ENCODE measurements around the gene FGD5.
A peak's percentile ranks its signal among the peaks of the same experiment; 100 is the strongest.

Gene FGD5, protein sequence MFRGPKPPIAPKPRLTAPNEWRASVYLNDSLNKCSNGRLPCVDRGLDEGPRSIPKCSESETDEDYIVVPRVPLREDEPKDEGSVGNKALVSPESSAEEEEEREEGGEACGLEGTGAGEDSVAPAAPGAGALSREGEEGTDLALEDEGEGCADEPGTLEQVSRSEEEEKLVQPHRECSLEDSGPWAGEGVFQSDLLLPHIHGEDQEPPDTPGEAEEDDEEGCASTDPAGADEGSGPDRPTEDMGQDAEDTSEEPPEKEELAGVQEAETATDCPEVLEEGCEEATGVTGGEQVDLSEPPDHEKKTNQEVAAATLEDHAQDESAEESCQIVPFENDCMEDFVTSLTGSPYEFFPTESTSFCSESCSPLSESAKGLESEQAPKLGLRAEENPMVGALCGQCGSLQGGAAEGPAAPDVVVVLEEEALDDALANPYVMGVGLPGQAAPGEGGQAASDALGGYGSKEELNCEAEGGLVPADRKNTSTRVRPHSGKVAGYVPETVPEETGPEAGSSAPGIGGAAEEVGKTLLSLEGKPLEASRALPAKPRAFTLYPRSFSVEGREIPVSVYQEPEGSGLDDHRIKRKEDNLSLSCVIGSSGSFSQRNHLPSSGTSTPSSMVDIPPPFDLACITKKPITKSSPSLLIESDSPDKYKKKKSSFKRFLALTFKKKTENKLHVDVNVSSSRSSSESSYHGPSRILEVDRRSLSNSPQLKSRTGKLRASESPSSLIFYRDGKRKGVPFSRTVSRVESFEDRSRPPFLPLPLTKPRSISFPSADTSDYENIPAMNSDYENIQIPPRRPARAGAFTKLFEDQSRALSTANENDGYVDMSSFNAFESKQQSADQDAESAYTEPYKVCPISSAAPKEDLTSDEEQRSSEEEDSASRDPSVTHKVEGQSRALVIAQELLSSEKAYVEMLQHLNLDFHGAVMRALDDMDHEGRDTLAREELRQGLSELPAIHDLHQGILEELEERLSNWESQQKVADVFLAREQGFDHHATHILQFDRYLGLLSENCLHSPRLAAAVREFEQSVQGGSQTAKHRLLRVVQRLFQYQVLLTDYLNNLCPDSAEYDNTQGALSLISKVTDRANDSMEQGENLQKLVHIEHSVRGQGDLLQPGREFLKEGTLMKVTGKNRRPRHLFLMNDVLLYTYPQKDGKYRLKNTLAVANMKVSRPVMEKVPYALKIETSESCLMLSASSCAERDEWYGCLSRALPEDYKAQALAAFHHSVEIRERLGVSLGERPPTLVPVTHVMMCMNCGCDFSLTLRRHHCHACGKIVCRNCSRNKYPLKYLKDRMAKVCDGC (N-terminal part only)

DNA sequence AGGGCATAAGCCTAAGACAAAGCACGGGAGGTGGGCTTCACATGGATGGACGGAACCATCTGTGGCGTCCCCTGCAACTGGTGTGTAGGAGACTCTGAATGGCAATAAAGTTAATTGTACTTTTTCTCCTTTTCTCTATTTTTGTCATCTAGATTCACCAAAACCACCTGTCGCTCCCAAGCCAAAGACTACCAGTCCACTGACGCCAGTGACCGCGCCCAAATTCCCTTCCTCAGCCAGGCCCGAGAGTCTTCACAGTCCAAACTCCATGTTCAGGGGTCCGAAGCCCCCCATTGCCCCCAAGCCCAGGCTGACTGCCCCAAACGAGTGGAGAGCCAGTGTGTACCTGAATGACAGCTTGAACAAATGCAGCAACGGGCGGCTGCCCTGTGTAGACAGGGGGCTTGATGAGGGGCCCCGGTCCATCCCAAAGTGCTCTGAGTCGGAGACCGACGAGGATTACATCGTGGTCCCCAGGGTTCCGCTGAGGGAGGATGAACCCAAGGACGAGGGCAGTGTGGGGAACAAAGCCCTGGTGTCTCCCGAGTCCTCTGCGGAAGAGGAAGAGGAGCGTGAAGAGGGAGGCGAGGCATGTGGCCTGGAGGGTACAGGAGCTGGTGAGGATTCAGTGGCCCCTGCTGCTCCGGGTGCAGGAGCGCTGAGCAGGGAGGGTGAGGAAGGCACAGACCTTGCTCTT, at the start of gene FGD5:
FGD5 (plus strand) TSS at position 159 of the 697 bp plus-strand sequence; CDS start at position 269, 110 bp downstream.
- no peak for DNase-seq

- DNase-seq: no peak
Measured at GRCh38 chr3:14769544-14770325, 49.0 kb upstream of the FGD5 start.

GRCh38 chr3:14770591-14770990, 48.2 kb upstream of the FGD5 start:
- DNase-seq: no peak

GRCh38 chr3:14771593-14772497, 46.9 kb upstream of the FGD5 start:
- no peak for DNase-seq

DNA sequence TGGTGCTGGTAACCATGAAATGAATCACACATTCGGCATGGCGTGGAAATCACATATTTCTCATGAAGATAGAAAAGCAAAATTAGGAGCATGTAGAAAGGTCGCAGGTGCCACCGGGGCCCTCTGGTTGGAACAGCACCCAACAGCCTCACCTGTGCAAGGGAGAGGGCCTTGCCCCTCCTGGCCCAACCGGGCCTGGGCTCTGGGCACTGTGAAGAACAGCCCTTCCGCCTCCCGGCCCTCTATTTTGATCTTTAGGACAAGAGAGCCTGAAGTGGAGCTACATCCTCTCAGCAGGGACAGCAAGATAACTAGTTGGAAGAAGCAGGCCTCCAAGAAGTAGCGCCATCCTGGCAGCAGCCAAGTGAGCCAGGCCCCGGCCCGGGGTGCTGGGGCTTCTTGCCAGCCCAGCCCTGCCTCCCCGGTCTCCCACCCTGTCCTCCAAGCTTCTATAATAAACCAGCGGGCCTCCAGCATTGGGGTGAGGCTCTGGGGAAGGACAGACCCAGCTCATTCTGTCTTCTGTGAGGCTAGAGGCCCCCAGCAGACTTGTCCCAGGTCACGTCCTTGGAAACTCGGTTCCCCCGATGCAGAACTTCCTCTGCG, 46.1 kb upstream of the FGD5 start:
- no peak for DNase-seq

- no peak for DNase-seq
Measured at GRCh38 chr3:14773281-14773680, 45.5 kb upstream of the FGD5 start.

GRCh38 chr3:14773691-14774128, 45.1 kb upstream of the FGD5 start:
- DNase-seq: no peak

- DNase-seq: no peak
Measured at GRCh38 chr3:14774431-14774830, 44.3 kb upstream of the FGD5 start.

- no peak for DNase-seq
Measured at GRCh38 chr3:14775011-14775410, 43.8 kb upstream of the FGD5 start.

DNA sequence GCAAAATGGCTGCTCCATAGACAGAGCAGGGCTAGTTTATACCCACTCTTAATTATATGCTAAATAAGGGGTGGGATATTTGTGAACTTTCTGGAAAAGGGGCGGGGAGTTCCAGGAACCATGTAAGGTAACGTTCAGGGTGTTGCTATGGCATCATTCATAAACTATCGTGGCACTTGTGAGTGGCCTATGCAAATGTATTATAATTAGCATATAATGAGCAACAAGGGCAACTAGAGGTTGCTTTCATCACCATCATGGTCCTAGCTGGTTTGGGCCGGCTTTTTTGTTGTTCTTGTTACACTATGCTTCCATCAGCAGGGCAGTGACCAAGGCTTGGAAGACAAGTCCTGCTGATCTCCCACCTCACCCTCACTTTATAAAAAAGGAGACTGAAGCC, 43.2 kb upstream of the FGD5 start:
- no peak for DNase-seq

GRCh38 chr3:14779069-14779685, 39.6 kb upstream of the FGD5 start:
- DNase-seq: no peak

DNA sequence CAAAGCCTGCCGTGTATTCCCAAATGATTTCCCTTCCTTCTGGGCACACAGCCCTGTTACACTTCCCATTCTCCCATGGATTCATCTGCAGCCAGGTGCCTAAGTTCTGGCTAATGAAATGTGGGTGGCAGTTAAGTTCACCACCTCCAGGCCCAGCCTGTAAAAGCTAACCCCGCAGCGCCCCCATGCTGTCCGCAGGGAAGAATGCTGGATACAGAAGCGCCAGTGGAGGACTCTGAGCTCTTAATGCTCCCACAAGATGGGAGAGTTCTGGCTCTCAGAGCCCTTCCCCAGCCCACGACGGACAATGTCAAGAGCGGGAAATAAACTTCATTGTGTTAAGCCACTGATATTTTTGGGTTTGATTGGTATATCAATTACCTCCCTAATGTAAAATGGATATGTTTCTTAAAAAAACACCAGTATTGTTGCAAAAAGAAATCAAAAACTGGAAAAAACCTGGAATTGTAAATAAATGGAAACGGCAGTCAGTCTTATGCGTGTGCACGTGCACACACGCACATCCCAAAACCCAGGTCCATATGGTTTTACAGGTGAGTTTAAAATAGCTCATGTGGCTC, 37.7 kb upstream of the FGD5 start:
- peak; percentile 7 to 10 for DNase-seq

DNA sequence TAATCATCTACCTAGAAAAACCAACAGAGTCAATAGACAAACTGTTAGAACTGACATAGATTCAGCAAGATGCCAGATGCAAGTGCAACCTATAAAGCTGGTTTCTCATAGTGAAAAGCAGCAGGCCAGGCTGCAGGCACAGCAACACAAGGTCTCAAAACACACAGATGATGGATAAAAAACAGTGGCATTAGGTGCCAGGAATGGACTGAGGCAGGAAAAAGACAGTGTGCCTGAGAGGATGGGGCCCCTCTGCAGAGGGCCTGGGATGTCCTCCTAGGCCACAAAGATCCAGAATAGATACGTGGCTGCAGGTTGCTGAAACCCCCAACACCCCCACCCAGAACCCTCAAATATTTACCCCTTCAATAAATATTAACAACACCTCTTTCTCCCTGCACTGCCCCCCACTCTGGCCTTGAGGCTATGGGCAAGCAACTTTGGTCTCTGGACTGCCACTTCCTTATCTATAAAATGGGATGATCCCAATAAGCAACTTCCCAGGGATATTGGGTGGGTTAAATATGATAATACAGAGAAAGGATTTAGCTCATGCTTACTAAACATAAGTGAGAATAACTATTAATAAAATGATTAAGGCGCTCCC, 35.2 kb upstream of the FGD5 start:
- no peak for DNase-seq

DNA sequence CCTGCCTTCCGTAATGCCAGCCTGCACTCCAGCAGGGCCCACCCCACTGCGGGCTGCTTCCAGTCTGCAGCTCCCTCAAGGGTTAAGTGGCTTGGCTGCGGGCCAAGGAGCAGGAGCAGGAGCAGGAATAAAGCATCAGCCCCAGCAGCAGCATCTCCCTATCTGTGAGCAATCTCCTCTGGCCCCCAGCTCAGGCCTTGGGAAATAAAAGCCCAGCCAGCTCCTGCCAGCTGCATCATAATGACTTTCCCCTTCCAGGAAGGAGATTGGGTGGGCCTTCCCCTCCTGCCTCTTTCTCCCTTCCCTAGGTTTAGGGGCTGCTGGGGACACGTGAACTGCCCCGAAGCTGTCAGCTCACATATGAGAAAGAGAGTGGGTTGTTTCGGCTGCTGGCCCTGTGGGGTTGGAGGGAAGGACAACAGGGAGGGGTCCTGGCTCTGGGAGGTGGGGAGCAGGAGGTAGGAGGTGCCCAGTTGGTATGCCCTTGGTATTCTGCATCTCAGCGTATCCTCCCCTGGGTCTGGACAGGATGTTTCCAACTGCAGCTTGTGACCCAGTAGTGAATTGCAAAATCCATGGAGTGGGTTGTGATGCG, 34.6 kb upstream of the FGD5 start:
- no peak for DNase-seq

DNA sequence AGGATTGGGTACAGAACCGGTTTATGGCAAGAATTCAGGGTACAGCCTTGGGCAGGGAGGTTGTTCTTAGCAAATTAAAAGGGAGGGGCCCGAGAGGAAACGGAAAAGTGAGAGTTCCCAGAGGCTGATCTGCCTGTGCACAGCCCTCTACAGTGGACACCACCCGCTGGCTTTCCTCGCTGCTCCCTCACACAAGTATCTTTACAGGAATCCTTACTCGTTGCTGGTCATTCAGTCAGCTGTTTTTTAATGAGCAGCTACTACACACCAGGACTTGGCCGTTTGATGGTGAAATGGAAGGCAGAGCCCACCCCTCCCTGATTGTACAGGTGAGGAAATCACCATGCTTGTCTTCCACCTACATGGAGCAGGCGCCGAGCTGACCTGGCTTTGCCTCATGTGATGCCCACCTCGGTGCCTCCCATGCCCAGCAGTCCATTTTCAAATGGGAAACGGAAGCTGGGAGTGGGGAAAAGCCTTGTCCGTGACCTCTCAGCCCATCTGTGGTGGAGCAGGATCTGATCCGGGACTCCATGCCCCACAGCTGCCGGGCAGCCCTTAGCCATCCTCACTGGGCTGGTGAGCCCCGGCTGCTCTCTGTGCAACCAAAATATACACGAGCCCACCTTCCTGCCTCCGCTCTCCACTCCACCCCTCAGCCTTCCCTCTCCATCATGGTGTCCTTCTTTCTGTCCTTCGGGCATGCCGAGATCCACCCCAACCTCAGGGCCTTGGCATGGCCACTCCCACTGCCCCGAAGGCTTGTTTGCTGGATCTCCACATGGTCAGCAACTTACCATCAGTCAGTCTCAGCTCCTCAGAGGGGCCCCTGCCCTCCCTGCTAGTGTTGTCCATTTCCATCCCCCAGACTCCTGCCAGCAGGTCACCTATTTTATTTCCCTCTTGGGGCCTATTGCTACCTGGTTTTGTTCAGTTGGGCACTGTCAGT, 33.3 kb upstream of the FGD5 start:
- DNase-seq: no peak

DNA sequence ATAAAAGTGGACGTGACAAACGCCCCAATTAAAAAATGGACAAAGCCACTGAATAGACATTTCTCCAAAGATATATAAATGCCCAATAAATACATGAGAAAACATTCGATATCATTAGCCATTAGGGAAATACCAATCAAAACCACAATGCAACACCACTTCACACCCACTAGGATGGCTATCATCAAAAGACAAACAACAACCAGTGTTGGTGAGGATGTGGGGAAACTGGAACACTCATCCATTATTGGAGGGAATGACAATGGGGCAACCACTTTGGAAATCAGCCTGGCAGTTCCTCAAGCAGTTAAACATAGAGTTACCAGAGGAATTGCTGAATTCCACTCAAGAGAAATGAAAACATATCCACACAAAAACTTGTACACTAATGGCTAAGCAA, 32.4 kb upstream of the FGD5 start:
- no peak for DNase-seq

DNA sequence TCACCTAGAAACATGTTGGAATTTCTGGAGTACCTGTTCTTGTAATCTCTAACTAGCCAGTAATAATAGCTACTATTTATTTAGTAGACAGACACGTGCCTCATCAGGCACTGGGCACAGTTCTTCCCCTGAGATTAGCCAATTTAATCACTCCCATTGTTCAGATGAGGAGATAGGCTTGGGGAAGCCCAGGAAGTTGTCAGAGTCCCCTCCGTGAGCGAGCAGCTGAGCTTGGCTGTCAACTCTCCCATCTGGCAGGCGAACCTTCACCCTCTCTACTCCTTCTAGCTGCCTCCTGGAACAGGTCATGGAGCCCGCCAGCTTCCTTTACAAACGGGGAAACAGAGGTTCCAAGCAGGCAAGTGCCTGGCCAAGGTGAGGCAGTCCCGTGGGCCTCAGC, 31.1 kb upstream of the FGD5 start:
- no peak for DNase-seq

All from CD4-positive, alpha-beta T cell treated with Interferon alpha-2 for 1 hour (primary cell).